ENCODE data around the gene TPRG1. TPM values are rescaled to one million over a fixed set of nuclear protein-coding genes. Genes with fewer than 3 reads are reported as not detected.
A peak's percentile ranks its signal among the peaks of the same experiment; 100 is the strongest.

TPRG1 gene
- total and polyA plus RNA-seq, 2 experiments from 2014 or later = 0.43 TPM; not detected in 1

DNA sequence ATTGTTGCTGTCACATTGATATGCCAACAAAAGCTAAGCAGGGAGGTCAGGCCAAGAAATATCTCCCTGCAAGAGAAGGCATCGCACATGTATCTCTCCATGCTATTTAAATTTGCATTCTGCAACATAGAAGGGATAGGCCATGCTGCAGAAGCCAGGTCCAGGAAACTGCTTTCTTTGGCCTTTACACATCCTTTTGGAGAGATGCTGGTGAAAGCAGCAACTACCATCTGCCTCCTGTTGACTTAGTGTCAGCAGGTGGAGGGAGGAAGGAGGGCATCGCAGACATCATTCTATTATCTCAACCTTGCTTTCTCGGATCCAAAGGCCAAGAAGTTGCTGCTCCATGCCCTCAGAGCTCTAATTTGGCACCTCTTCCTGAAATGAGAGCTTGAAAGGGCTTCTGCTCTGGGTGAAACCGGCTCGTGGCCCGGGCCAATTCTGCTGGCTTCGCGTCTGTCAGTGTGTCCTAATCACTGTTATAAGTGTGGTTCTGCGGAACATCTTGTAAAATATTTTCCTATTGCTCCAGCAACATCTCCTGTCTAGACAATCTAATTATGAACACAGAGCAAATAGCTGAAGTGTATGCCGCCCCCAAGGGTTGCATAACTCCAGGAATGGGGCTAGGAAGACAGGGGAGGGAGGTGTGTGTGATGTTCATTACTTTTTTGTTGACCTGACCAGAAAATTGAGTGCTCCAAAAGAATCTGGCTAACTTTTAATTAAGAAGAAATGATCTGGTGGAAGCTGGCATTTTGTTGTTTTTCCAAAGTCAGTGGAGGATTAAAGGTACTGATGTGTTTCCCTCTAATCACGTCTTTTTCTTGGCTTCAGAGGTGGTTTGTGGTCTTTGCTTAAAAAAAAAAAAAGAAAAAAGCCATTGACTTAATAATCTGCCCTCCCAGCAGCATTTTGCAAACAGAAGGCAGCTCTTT, 89.1 kb downstream of the TPRG1 start:
- Histone ChIP-seq H3K9me3 (ENCODE audit: low read depth) (no peaks in the 10 kb centered on the region), H2AFZ (no peak overlapping the region), H3K36me3 (replicated peaks; ENCODE audit: insufficient read depth, low read depth) (no peaks in the 10 kb centered on the region), H3K4me2 (no peak overlapping the region), H3K27ac (no peak overlapping the region), H4K20me1 (ENCODE audit: insufficient read depth, poor library complexity, severe bottlenecking) (no peaks in the 10 kb centered on the region), H3K4me3 (no peak overlapping the region), H3K27me3 (no peaks in the 10 kb centered on the region), H3K79me2 (no peaks in the 10 kb centered on the region), H3K9me2 (replicated peaks; ENCODE audit: insufficient read depth) (no peaks in the 10 kb centered on the region), H3K4me1 (ENCODE audit: insufficient read depth) (no peaks in the 10 kb centered on the region)
- WGBS (ENCODE audit: low lambda C conversion rate, missing lambda C conversion rate) = 88% methylated on average over 11 of the region's 11 CpGs
- peak; percentile 7 for DNase-seq (ENCODE audit: low spot score)
- TF ChIP-seq EZH2 (IDR thresholded peaks at IDR 0.05; ENCODE audit: borderline replicate concordance) (no peak), EZH2phosphoT487 (IDR thresholded peaks at IDR 0.05; ENCODE audit: low read depth, severe bottlenecking, unreplicated experiment) (no peak)
- TF ChIP-seq, protein P1, sequence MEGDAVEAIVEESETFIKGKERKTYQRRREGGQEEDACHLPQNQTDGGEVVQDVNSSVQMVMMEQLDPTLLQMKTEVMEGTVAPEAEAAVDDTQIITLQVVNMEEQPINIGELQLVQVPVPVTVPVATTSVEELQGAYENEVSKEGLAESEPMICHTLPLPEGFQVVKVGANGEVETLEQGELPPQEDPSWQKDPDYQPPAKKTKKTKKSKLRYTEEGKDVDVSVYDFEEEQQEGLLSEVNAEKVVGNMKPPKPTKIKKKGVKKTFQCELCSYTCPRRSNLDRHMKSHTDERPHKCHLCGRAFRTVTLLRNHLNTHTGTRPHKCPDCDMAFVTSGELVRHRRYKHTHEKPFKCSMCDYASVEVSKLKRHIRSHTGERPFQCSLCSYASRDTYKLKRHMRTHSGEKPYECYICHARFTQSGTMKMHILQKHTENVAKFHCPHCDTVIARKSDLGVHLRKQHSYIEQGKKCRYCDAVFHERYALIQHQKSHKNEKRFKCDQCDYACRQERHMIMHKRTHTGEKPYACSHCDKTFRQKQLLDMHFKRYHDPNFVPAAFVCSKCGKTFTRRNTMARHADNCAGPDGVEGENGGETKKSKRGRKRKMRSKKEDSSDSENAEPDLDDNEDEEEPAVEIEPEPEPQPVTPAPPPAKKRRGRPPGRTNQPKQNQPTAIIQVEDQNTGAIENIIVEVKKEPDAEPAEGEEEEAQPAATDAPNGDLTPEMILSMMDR (IDR thresholded peaks at IDR 0.05; ENCODE audit: poor library complexity) = no peak

DNA sequence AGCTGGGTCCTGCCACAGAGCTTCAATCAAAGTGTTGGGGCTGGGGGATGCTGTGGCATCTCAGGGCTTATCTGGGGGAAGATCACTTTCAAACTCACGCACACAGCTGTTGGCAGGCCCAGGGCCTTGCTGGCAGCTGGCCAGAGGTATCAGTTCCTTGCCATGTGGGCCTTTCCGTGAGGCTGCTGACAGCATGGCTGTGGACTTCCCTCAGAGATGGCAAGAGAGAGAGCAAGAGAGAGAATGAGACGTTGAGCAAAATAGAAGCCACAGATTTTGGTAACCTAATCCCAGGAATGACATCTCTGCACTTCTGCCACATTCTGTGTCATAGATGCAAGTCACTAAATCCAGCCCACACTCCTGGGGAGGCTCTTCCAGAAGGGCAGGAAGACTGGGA, 91.0 kb downstream of the TPRG1 start:
- DNase-seq (ENCODE audit: low spot score) = peak; percentile 12

DNA sequence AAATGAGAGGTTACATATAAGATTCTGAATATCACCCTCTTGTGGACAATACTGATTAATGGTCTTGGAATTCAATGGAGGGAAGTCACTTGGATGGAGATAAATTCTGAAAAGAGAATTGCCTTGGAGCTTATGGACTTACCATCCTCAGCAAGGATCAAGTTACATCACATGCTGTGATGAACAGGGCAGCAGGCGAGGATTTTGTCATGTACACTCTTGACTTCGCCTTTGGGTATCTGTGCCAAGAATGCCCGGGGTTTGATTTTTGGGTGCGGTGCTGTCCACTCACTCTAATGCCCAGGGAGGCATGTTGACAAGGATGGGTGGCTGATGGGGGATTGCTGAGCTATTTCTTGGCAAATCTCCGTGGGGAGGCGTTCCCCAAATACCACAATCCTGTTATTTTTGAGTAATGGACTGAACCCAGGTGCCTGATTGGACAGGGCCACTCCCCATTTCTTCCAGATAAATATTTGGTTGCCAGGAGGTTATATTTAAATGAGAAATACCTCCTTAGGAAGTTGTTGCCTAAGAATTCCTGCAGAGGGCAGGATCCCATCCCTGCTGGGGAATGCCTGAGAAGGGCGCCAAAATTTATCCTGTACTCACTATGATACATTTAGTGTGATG, 96.3 kb downstream of the TPRG1 start:
- Histone ChIP-seq H4K20me1 (ENCODE audit: insufficient read depth, poor library complexity, severe bottlenecking) (no peaks in the 10 kb centered on the region), H3K4me2 (no peak overlapping the region), H3K36me3 (replicated peaks; ENCODE audit: insufficient read depth, low read depth) (no peaks in the 10 kb centered on the region), H3K9me2 (replicated peaks; ENCODE audit: insufficient read depth) (no peaks in the 10 kb centered on the region), H3K4me1 (ENCODE audit: insufficient read depth) (no peaks in the 10 kb centered on the region), H3K79me2 (no peaks in the 10 kb centered on the region), H3K9me3 (ENCODE audit: low read depth) (no peaks in the 10 kb centered on the region), H2AFZ (no peak overlapping the region), H3K27ac (no peak overlapping the region), H3K4me3 (no peak overlapping the region), H3K27me3 (no peaks in the 10 kb centered on the region)
- 91% methylated on average over 7 of the region's 7 CpGs for WGBS (ENCODE audit: low lambda C conversion rate, missing lambda C conversion rate)
- TF ChIP-seq, protein P1 (IDR thresholded peaks at IDR 0.05; ENCODE audit: poor library complexity) = peak; percentile 25
- TF ChIP-seq EZH2phosphoT487 (IDR thresholded peaks at IDR 0.05; ENCODE audit: low read depth, severe bottlenecking, unreplicated experiment) (no peak), EZH2 (IDR thresholded peaks at IDR 0.05; ENCODE audit: borderline replicate concordance) (no peak)
- DNase-seq (ENCODE audit: low spot score) = no peak

More for the DNA sequence above, 91.0 kb downstream of the TPRG1 start:
- Histone ChIP-seq H2AFZ (no peak overlapping the region), H3K9me2 (replicated peaks; ENCODE audit: insufficient read depth) (no peaks in the 10 kb centered on the region), H3K4me2 (no peak overlapping the region), H3K27me3 (no peaks in the 10 kb centered on the region), H3K79me2 (no peaks in the 10 kb centered on the region), H3K9me3 (ENCODE audit: low read depth) (no peaks in the 10 kb centered on the region), H3K4me1 (ENCODE audit: insufficient read depth) (no peaks in the 10 kb centered on the region), H3K27ac (no peak overlapping the region), H3K36me3 (replicated peaks; ENCODE audit: insufficient read depth, low read depth) (no peaks in the 10 kb centered on the region), H4K20me1 (ENCODE audit: insufficient read depth, poor library complexity, severe bottlenecking) (no peaks in the 10 kb centered on the region), H3K4me3 (no peak overlapping the region)
- 60% methylated on average over 3 of the region's 3 CpGs for WGBS (ENCODE audit: low lambda C conversion rate, missing lambda C conversion rate)
- TF ChIP-seq EZH2 (IDR thresholded peaks at IDR 0.05; ENCODE audit: borderline replicate concordance) (no peak), EZH2phosphoT487 (IDR thresholded peaks at IDR 0.05; ENCODE audit: low read depth, severe bottlenecking, unreplicated experiment) (no peak)

GRCh38 chr3:189269365-189269764, 97.6 kb downstream of the TPRG1 start:
- no peak overlapping the region for H3K27ac ChIP-seq

More at GRCh38 chr3:189269365-189269764, 97.6 kb downstream of the TPRG1 start:
- WGBS (ENCODE audit: low lambda C conversion rate, missing lambda C conversion rate) = 67% methylated on average over 3 of the region's 3 CpGs
- Histone ChIP-seq H2AFZ (no peak overlapping the region), H3K4me2 (no peak overlapping the region), H3K27me3 (no peaks in the 10 kb centered on the region), H3K4me1 (ENCODE audit: insufficient read depth) (no peaks in the 10 kb centered on the region), H3K4me3 (no peak overlapping the region), H4K20me1 (ENCODE audit: insufficient read depth, poor library complexity, severe bottlenecking) (no peaks in the 10 kb centered on the region), H3K79me2 (no peaks in the 10 kb centered on the region), H3K9me3 (ENCODE audit: low read depth) (no peaks in the 10 kb centered on the region), H3K9me2 (replicated peaks; ENCODE audit: insufficient read depth) (no peaks in the 10 kb centered on the region), H3K36me3 (replicated peaks; ENCODE audit: insufficient read depth, low read depth) (no peaks in the 10 kb centered on the region)
- TF ChIP-seq EZH2 (IDR thresholded peaks at IDR 0.05; ENCODE audit: borderline replicate concordance) (no peak), EZH2phosphoT487 (IDR thresholded peaks at IDR 0.05; ENCODE audit: low read depth, severe bottlenecking, unreplicated experiment) (no peak)
- TF ChIP-seq, protein P1 (IDR thresholded peaks at IDR 0.05; ENCODE audit: poor library complexity) = no peak
- no peak for DNase-seq (ENCODE audit: low spot score)

Measured in hepatocyte (in vitro differentiated cells).